BE2C (cell line): ENCODE measurements around the gene MINDY4.

Source experiments
- DNase-seq: peaks from one replicate; pipeline ENCODE4 v3.0.0-alpha.2; 2020
- H3K27me3 ChIP-seq: fragments of 250-450 bp; sonication (Bioruptor Pico); 2 replicates; pipeline ENCODE4 v1.5.1; 2020; ENCODE audit warnings: mild to moderate bottlenecking
- H3K36me3 ChIP-seq: fragments of 250-450 bp; sonication (Bioruptor Pico); 2 replicates; pipeline ENCODE4 v1.5.1; 2020; ENCODE audit warnings: mild to moderate bottlenecking
- H3K4me1 ChIP-seq: fragments of 250-450 bp; sonication (Bioruptor Pico); 2 replicates; pipeline ENCODE4 v1.5.1; 2020
- H3K4me3 ChIP-seq: 2 replicates; pipeline ENCODE4 v1.5.1; 2011; ENCODE audit warnings: low read depth, low read length
- H3K9me3 ChIP-seq: fragments of 250-450 bp; sonication (Bioruptor Pico); 2 replicates; pipeline ENCODE4 v1.5.1; 2020
- TF ChIP-seq, protein P1 (sequence below): IDR thresholded peaks from 2 replicates; pipeline ENCODE4 v1.5.1; 2012; ENCODE audit warnings: mild to moderate bottlenecking, low read depth, low read length

MINDY4 gene

DNA sequence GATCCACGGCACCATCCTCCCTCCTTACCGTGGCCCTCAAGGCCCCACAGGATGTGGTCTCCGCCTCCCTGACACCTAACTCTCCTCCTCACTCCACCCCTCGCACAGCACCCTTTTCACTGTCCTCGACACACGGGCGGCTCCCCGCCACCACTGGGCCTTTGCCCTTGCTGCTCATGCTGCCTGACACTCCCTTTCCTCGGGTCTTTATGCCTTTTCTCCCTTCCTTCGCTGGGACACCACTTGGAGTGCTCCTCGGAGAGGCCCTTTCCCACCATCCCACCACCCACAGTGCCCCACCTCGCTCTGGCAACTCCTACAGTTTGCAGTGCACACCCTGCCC is 27.2 kb upstream of the MINDY4 start:
- no peak overlapping the region for H3K4me3 ChIP-seq
- H3K36me3 ChIP-seq = no peaks in the 10 kb centered on the region
- no peaks in the 10 kb centered on the region for H3K27me3 ChIP-seq
- H3K9me3 ChIP-seq = no peaks in the 10 kb centered on the region
- TF ChIP-seq, protein P1, sequence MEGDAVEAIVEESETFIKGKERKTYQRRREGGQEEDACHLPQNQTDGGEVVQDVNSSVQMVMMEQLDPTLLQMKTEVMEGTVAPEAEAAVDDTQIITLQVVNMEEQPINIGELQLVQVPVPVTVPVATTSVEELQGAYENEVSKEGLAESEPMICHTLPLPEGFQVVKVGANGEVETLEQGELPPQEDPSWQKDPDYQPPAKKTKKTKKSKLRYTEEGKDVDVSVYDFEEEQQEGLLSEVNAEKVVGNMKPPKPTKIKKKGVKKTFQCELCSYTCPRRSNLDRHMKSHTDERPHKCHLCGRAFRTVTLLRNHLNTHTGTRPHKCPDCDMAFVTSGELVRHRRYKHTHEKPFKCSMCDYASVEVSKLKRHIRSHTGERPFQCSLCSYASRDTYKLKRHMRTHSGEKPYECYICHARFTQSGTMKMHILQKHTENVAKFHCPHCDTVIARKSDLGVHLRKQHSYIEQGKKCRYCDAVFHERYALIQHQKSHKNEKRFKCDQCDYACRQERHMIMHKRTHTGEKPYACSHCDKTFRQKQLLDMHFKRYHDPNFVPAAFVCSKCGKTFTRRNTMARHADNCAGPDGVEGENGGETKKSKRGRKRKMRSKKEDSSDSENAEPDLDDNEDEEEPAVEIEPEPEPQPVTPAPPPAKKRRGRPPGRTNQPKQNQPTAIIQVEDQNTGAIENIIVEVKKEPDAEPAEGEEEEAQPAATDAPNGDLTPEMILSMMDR = no peak
- DNase-seq = no peak
- no peaks in the 10 kb centered on the region for H3K4me1 ChIP-seq

DNA sequence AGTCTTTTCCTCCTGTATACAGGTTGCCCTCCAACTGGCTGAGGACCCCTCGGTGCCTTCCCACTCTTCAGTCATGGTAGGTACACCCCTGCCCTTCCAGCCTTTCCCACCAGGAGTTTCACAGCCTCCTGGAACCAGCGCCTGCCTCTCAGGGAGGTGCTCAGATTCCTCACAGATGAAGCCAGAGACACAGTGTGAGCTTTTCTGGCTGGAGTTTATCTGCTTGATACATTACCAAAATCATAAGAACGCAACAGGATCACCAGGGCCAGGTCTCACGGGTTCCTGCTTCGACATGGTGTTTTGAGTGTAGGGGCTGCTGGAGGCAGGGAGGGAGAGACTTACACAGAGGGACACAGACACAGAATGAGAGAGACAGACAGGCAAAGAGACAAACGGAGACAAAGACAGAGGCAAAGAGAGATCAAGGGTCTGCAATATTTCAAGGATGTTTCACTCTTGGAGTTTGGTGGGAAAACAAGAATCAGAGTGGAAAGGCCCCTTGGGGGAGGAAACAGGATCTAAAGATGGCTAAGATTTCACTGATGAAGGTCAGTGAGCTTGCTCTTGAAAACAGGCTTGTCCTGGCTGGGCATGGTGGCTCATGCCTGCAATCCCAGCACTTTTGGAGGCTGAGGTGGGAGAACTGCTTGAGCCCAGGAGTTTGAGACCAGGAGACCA is 25.8 kb upstream of the MINDY4 start:
- Histone ChIP-seq H3K4me1 (no peaks in the 10 kb centered on the region), H3K27me3 (no peaks in the 10 kb centered on the region), H3K4me3 (no peak overlapping the region), H3K9me3 (no peaks in the 10 kb centered on the region), H3K36me3 (no peaks in the 10 kb centered on the region)
- no peak for DNase-seq
- TF ChIP-seq, protein P1 = no peak

DNA sequence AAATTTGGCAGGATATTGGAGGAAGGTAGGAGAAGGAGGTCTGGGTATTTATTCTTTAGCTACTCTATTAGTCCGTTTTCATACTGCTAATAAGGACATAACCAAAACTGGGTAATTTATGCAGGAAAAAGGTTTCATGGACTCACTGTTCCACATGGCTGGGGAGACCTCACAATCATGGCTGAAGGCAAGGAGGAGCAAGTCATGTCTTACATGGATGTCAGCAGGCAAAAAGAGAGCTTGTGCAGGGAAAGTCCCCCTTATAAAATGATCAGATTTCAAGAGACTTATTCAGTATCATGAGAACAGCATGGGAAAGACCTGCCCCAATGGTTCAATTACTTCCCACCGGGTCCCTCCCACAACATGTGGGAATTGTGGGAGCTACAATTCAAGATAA is 21.2 kb upstream of the MINDY4 start:
- H3K9me3 ChIP-seq = no peaks in the 10 kb centered on the region
- TF ChIP-seq, protein P1 = no peak
- H3K4me1 ChIP-seq = no peaks in the 10 kb centered on the region; the same call in 1 of the 2 replicates
- H3K27me3 ChIP-seq = no peaks in the 10 kb centered on the region
- no peaks in the 10 kb centered on the region for H3K36me3 ChIP-seq
- DNase-seq = no peak
- no peak overlapping the region for H3K4me3 ChIP-seq

DNA sequence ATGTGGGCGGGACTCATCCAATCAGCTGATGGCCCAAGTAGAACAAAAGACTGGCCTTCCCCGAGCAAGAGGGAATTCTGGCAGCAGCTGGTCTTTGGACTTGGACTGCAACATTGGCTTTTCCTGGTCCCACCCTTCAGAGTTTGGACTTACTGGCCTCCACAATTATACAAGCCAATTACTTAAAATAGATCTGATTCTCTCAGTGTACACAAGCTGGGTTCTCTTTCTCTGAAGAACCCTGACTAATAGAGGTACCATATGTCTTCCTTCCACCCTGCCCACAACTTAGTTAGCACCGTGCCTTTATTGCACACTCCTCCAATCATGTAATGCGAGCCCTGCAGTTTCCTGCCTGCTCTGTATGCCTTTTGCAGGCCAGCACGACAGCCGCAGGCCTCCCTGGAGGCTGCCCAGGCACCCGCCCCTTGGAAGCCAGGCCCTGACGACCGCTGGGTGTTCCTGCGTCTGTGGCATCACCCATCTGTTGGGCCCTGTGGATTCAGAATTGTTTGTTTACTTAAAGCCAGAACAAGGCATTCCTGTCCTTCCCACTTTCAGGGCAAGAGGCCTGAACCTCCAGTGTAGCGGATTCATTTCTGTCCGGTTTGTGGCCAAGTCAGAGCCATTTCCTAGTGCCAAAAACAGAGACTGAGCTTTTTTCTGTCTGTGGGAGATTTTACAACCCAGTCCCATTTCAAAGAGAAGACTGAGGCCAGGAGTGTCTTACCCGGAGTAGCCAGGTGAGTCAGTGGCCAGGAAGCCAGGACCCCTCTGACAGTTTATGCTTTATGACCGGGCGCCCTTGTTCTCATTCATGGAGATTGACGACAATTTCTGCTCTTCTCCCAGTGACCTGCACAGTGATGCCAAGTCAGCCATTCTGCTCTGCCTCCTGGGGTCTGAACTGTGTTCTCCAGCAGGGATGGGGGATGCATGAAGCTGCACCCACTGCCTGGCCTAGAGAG is 20.2 kb upstream of the MINDY4 start:
- DNase-seq = no peak
- Histone ChIP-seq H3K9me3 (no peaks in the 10 kb centered on the region), H3K27me3 (no peaks in the 10 kb centered on the region), H3K4me3 (no peak overlapping the region), H3K4me1 (peaks cover 5% of the 10 kb centered on the region), H3K36me3 (no peaks in the 10 kb centered on the region)
- TF ChIP-seq, protein P1 = no peak

DNA sequence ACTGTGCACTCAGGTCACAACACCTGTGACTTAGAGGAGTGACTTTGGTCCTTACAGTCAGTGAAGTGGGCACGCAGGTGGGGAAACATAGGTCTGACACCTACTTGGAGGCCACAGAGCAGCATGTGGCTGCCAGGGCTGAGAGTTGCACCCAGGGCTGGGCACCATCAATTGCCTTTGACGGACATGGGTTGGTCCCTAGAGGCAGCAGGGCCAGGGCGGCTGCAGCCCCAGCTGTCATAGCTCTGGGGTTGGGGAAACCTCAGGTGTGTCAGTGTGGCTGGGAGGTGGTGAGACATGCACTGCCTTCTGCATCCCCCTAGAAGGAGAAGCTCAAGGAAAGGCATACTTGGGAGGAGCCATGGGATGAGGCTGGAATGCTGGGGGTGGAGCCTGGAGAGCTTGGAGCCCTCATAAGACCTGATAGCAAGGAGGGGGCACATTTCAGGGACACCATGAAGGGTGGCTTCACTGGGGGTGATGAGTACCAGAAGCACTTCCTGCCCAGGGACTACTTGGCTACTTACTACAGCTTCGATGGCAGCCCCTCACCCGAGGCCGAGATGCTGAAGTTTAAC is 19.4 kb upstream of the MINDY4 start, which contains the start of gene INMT:
TSS of gene INMT (plus strand) at position 440 of the 578 bp plus-strand sequence. CDS start at position 456, 16 bp downstream.
- no peak for DNase-seq
- no peaks in the 10 kb centered on the region for H3K36me3 ChIP-seq
- H3K9me3 ChIP-seq = no peaks in the 10 kb centered on the region
- H3K4me1 ChIP-seq = peaks cover 5% of the 10 kb centered on the region
- no peak within 1 kb of the TSS for H3K4me3 ChIP-seq
- H3K27me3 ChIP-seq = no peaks in the 10 kb centered on the region
- TF ChIP-seq, protein P1 = no peak
